ENCODE data around the gene ADGRA1.

The ADGRA1 gene

GRCh38 chr10:133154411-133154810, 66.7 kb downstream of the ADGRA1 start:
- DNase-seq, result no peak

DNA sequence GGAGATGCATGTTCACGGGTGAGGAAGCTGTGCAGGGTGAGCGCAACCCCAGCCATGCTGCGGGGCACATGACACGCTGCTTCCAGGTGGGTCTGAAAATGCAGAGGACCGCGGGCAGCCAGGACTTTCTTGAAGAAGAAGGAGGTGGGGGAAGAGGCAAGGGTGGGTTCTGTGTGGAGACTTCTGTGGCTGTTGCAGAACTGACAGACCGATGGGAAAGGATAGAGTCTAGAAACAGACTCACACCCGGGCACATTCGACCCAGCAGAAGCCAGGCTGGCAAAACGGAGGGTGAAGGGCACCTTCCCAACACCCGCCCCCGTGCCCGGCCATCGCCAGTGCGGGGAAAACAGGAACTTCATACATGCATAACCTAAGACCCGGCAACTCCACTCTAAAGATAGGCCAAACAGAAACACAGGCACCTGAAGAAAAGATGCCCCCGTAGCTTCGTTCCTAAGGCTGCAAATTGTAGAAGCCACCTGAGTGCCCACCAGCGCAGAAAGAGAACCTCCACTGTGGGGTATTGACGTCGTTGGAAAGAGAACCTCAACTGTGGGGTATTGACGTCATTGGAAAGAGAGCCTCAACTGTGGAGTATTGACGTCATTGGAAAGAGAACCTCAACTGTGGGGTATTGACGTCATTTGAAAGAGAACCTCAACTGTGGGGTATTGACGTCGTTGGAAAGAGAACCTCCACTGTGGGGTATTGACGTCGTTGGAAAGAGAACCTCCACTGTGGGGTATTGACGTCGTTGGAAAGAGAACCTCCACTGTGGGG, 67.5 kb downstream of the ADGRA1 start:
- no peak for DNase-seq

- no peak for DNase-seq
Observed at GRCh38 chr10:133156674-133157579, 69.2 kb downstream of the ADGRA1 start.

DNA sequence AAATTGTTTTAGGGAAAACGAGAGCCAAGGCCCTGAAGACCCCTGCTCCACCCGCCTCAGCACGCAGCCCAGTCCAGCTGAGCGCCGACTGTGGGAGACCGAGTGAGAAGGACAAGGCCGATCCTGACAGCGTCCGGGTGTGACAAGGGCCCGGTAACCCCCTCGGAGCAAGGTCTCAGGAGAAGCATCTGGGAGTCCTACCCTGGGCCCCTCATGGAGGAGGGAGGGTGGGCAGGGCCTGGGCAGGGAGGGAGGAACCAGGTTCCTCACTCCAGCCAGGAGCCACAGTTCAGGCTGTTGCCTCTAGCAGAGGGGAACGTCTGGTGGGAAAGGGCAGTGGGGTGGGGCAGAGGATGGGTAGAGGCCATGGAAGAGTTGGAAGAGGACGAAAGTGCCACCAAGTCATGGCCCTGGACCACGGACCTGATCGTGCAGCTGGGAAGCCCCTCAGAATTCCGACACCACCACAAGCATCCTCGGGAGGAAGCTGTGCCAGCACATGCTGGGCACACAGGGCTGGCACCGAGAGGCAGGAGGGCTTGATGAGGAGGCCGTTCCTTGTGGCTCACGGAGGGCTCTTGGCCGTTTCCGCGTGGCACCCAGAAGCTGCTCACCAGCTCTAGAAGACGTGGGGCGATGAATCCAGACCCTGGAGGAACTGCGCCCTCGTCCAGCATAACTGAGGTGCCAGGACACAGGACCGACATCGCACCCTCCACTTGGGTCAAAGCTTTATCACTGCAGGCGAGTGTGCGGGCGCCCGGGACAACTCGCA, 70.1 kb downstream of the ADGRA1 start:
- no peak for DNase-seq

GRCh38 chr10:133158437-133158755, 70.7 kb downstream of the ADGRA1 start:
- DNase-seq, result no peak

GRCh38 chr10:133158756-133159610, 71.3 kb downstream of the ADGRA1 start:
- no peak for DNase-seq

GRCh38 chr10:133159611-133159949, 71.9 kb downstream of the ADGRA1 start:
- DNase-seq, result no peak

GRCh38 chr10:133159950-133160825, 72.5 kb downstream of the ADGRA1 start, which contains the start of gene KNDC1:
Gene KNDC1 (plus strand): TSS chr10:133160219. CDS start chr10:133160468, 249 bp downstream.
- no peak for DNase-seq

DNA sequence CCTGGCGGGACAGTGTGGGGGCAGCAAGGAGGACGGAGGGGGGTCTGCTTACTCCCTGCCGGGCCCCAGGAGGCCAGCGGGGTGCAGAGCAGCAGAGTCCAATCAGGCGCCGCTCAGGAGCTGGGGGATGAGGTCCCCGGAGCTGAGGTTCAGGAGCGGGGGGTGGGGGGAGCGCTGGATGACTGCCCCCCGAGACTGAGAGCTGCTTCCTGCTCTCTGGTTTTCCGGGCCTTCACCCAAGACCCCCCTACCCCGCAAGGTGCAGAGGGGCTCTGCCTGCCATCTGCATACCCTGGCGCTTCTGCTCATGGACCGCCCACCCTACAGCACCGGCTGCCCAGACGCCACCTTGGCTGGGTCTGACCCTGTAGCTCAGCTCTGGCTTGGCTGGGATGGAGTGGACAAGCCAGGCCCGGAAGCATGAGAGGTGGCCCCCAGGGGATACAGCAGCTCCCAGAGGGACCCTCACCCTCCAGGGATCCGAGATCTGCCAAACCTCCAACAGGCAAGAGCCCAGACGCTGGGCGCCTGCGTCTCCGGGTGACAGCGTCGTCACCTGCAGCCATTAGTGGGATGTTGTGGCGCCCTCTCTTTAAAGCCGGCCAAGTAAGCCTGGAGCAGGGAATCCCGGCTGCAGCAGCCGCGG, 73.2 kb downstream of the ADGRA1 start:
- DNase-seq, result no peak

DNA sequence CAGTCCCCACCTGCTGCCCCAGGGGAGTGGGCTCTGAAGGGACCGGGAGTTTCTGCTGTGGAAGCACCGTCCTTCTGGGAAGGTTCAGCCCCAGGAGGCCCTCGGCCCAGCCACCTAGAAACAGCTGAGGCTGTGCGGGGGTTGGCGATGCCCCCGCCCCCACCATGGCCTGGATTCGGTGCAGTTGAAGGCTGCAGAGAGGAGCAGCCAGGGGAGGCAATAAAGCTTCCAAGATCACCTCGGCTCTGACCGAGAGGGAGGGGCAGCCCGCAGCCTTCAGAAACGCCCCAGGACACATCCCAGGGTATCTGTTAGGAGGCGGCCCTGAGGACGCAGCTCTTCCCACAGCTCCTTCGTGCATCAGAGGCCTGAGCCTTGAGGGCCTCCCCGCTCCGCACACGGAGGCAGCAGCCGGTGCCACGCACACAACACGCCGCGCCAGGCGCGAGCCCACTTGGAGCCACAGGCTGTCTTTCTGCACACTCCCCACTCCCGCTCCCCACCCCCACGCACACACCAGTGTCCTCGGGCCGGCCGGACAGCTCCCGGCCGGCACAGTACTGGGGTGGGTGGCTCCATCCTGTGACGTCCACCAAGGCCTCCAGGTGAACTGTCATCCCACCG, 73.9 kb downstream of the ADGRA1 start:
- DNase-seq, result no peak

- no peak for DNase-seq
Observed at GRCh38 chr10:133162178-133162909, 74.6 kb downstream of the ADGRA1 start.

DNA sequence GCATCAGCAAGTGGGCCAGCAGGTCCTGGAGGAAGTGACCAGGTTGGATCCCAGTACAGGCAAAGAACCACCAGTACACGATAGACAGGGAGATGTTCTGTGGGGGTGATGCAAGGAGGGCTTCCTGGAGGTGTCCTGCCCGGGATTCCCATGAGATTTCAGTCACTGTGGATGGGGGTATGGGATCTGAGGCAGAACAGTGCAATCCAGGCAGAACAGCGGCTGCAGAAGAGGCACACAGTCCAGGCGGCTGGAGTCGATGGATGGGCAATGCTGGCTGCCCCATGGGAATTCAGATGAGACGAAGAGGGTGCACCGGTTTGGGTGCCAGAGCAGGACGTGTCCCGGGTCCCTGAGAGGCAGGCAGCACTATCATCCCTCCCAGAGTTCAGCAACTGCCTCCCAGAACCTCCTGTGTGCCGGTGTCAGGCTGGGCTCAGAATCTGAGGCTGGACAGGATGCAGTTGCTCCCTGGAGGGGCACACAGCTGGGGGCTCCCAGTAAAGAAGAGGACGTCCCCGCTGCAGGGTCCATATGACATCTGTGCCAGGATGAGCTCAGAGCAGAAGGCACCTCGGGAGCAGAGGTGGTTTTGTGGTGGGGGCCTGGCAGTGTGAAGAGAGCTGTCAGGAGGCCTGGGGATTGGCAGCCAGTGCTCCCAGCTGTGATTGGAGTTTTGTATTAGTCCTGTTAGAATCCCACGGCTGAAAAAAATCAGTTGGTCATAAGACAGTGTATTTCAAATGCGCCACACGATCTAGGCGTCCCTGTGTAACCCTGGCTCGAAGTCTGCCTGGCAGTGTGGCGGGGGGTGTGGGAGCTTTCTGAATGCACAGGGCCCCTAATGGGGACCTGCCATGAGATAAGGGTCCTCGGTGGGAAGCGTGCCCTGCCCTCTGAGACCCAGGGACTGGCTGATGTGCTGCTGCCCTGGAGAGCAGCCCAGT, 75.5 kb downstream of the ADGRA1 start:
- no peak for DNase-seq

DNA sequence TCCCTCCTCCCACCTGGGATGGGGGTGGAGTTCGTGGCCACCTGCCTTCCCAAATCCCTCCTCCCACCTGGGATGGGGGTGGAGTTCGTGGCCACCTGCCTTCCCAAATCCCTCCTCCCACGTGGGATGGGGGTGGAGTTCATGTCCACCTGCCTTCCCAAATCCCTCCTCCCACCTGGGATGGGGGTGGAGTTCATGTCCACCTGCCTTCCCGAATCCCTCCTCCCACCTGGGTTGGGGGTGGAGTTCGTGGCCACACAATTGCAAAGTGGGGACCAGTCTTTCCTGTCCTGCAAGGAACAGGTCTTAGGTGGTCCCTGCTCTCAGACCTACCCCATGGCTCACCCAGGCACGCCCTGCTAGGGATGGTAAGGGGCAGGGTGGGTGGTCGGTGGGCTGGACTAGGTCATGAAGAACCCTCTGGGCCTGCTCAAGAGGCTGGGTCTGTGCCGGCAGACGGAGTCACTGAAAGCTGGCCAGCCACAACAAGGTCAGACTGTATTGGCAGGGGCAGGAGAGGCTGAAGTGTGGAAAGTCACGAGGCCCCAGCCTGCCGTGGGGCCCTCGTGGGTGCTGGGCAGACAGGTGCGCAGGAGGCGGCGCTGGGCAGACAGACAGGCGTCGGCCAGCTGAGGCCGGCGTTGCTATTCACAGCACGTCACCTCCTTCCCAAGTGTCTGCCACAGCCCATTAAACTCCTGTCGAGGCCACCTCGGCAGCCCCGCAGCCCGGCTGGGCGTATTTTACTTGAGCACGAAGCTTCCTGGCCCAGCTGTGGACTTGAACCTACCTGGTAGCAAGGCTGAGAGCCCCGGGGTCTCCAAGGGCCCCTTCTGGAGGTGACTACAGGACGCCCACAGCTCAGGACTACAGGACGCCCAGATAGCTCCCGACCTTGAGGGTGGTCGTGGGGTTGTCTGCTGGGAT, 76.4 kb downstream of the ADGRA1 start:
- DNase-seq, result no peak

DNA sequence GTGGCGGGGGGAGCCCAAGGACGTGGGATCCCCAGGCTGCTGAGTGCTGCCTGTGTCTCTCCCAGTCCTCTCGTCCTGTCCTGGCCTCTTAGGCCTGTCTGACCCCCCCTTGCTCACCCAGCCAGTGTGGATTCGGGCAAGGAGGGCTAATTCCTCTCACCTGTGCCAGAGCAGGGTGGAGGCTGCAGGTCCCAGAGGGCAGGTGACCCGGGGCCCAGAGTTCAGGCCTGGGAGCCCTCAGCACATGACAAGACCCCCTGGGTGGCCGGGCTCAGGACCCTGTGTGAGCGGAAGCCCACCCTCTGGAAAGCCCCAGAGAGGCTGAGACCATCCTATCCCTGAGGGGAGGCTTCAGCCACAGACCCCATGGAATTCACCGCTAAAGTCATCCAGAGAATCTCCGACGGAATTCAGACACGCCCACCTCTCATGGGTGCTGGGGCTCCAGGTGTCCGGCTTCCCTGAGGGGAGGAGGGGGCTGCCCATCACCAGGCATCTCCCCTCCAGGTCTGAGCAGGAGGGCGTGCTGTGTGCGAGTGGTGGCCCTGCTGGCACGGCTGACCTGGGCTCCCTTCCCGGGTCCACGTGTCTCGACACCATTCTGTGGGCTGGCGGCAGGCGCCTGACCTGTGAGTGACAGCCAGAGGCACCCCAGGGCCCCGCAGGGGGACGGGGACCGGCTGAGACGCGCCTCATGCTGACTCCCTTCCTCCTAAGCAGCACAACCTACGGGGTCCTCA, 77.3 kb downstream of the ADGRA1 start:
- DNase-seq, result no peak

DNA sequence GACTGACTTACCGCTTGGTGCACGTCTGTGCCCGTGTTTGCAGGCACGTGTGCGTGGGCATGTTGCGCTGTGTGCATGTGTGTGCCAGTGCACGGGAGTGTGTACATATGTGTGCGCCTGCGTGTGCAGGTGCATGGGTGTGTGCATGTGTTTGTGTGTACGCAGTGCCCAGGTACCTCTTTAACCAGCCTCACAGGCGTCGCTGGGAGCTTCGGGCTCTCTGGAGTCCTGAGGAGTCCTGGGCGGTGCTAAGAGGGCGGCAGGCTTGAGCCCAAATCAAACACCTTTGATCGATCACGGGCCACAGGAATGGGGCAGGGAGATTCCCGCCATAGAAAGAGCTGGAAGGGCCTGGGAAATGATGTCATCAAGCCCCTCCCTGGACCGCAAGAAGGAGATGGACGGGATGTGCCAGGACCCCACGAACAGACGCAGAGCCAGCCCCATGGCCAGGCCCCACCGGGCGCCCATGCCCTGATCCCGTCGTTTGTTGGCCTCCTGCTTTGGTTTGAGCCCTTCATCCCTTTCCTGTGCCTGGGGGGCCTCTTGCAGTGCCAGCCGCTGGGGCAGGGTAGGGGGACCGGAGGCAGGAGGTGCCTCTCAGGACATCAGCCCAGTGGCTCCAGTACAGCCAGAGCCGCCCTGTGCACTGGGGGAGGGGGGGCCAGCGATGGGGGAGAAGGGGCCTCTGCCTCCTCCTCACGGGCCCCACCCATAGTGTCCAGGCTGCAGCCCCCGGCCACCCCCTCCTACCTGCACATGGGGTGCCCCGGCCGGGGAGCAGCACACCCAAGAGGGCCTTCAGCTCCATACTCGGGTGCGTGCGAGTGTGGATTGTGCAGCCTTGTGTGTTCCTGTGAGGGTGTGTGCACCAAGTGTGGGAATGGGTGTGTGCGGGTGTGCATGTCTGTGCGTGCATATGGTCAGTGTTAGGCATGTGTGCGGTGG, 78.1 kb downstream of the ADGRA1 start:
- DNase-seq, result no peak

DNA sequence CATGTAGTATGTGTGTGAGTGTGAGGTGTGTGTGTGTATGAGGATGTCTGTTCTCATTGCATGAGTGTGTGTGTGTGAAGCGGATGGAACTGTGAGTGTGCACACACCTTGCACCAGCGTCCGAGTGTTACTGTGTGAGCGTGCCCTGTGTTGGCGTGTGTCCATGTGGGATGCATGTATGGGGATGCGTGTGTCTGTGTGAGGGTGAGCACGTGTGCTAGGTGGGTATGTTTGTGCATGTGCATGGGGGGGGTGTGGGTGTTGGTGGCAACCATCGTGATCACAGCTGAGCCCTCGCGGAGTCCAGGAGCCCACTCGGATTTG, 78.7 kb downstream of the ADGRA1 start:
- DNase-seq, result no peak

Data from NCI-H1092 treated with DMSO at 0.1 percent for 48 hours (cell line).